Measurements from ENCODE around the gene TERB2.
"Not testable (repeated sequence)": the region's sequence is repeated elsewhere in the genome, so short reads cannot be mapped to it uniquely, and the experiment has no call there.

The TERB2 gene

GRCh38 chr15:44956388-44956787 is at the start of gene TERB2:
Gene TERB2, plus strand, starts transcription at chr15:44956687. Its CDS starts 32 bp downstream, at chr15:44956719.
- no peak for DNase-seq (ENCODE audit: low read depth)

GRCh38 chr15:44909423-44909822 is 47.1 kb upstream of the TERB2 start:
- DNase-seq (ENCODE audit: low read depth): no peak

- DNase-seq (ENCODE audit: low read depth): no peak
These were observed 45.4 kb upstream of the TERB2 start for GRCh38 chr15:44910981-44911625.

- DNase-seq (ENCODE audit: low read depth): not testable (repeated sequence)
These were observed 44.3 kb upstream of the TERB2 start for GRCh38 chr15:44912186-44912585.

GRCh38 chr15:44912974-44913448 is 43.5 kb upstream of the TERB2 start:
- DNase-seq (ENCODE audit: low read depth): not testable (repeated sequence)

GRCh38 chr15:44918136-44918535 is 38.4 kb upstream of the TERB2 start:
- DNase-seq (ENCODE audit: low read depth): no peak

GRCh38 chr15:44928658-44929057 is 27.8 kb upstream of the TERB2 start:
- not testable (repeated sequence) for DNase-seq (ENCODE audit: low read depth)

GRCh38 chr15:44930283-44930682 is 26.2 kb upstream of the TERB2 start:
- not testable (repeated sequence) for DNase-seq (ENCODE audit: low read depth)

GRCh38 chr15:44958302-44958701 is 1.8 kb downstream of the TERB2 start:
- not testable (repeated sequence) for DNase-seq (ENCODE audit: low read depth)

GRCh38 chr15:44968475-44968874 is 12.0 kb downstream of the TERB2 start:
- DNase-seq (ENCODE audit: low read depth): no peak

GRCh38 chr15:44971036-44971435 is 14.5 kb downstream of the TERB2 start:
- no peak for DNase-seq (ENCODE audit: low read depth)

- DNase-seq (ENCODE audit: low read depth): not testable (repeated sequence)
These were observed 19.7 kb downstream of the TERB2 start for GRCh38 chr15:44976183-44976582.

GRCh38 chr15:44977781-44978180 is 21.3 kb downstream of the TERB2 start:
- not testable (repeated sequence) for DNase-seq (ENCODE audit: low read depth)

GRCh38 chr15:44979617-44980339 is 23.3 kb downstream of the TERB2 start:
- DNase-seq (ENCODE audit: low read depth): not testable (repeated sequence)

- not testable (repeated sequence) for DNase-seq (ENCODE audit: low read depth)
These were observed 27.7 kb downstream of the TERB2 start for GRCh38 chr15:44984144-44984543.

- DNase-seq (ENCODE audit: low read depth): not testable (repeated sequence)
These were observed 30.0 kb downstream of the TERB2 start for GRCh38 chr15:44986346-44987055.

GRCh38 chr15:44987711-44988110 is 31.2 kb downstream of the TERB2 start:
- not testable (repeated sequence) for DNase-seq (ENCODE audit: low read depth)

GRCh38 chr15:44988184-44988869 is 31.8 kb downstream of the TERB2 start:
- DNase-seq (ENCODE audit: low read depth): not testable (repeated sequence)

GRCh38 chr15:44988870-44989219 is 32.4 kb downstream of the TERB2 start:
- DNase-seq (ENCODE audit: low read depth): not testable (repeated sequence)

GRCh38 chr15:44997632-44998031 is 41.1 kb downstream of the TERB2 start:
- DNase-seq (ENCODE audit: low read depth): not testable (repeated sequence)

GRCh38 chr15:44999105-44999504 is 42.6 kb downstream of the TERB2 start:
- DNase-seq (ENCODE audit: low read depth): no peak

GRCh38 chr15:45001180-45001579 is 44.7 kb downstream of the TERB2 start:
- DNase-seq (ENCODE audit: low read depth): not testable (repeated sequence)
